Fibroblast of the conjunctiva (primary cell): ENCODE measurements around the gene MATN1.

Source experiments
- DNase-seq: peaks from one replicate; pipeline ENCODE4 v3.0.0-alpha.2; 2010; ENCODE audit warnings: low read depth

The MATN1 gene

GRCh38 chr1:30682396-30683275 lies 40.7 kb downstream of the MATN1 start:
- no peak for DNase-seq

GRCh38 chr1:30681782-30682181 lies 41.6 kb downstream of the MATN1 start:
- no peak for DNase-seq

GRCh38 chr1:30680879-30681278 lies 42.5 kb downstream of the MATN1 start:
- no peak for DNase-seq

GRCh38 chr1:30680429-30680828 lies 43.0 kb downstream of the MATN1 start:
- no peak for DNase-seq

GRCh38 chr1:30679976-30680305 lies 43.4 kb downstream of the MATN1 start:
- DNase-seq = no peak

- no peak for DNase-seq
Measured at GRCh38 chr1:30679201-30679975, 44.0 kb downstream of the MATN1 start.

GRCh38 chr1:30678209-30678608 lies 45.2 kb downstream of the MATN1 start:
- DNase-seq = no peak

- DNase-seq = no peak
Measured at GRCh38 chr1:30677471-30677870, 45.9 kb downstream of the MATN1 start.

GRCh38 chr1:30675761-30676160 lies 47.6 kb downstream of the MATN1 start:
- peak; percentile 80 for DNase-seq

- no peak for DNase-seq
Measured at GRCh38 chr1:30675289-30675688, 48.1 kb downstream of the MATN1 start.

- DNase-seq = no peak
Measured at GRCh38 chr1:30673395-30673794, 50.0 kb downstream of the MATN1 start.

GRCh38 chr1:30672661-30673060 lies 50.7 kb downstream of the MATN1 start:
- DNase-seq = no peak

GRCh38 chr1:30670240-30671060 lies 52.9 kb downstream of the MATN1 start:
- peak; percentile 86 for DNase-seq

- DNase-seq = no peak
Measured at GRCh38 chr1:30668546-30669327, 54.6 kb downstream of the MATN1 start.

- no peak for DNase-seq
Measured at GRCh38 chr1:30668024-30668423, 55.4 kb downstream of the MATN1 start.

GRCh38 chr1:30666756-30667273 lies 56.6 kb downstream of the MATN1 start:
- no peak for DNase-seq

- DNase-seq = no peak
Measured at GRCh38 chr1:30665216-30666010, 58.0 kb downstream of the MATN1 start.

- no peak for DNase-seq
Measured at GRCh38 chr1:30664103-30664755, 59.2 kb downstream of the MATN1 start.

GRCh38 chr1:30663596-30664091 lies 59.7 kb downstream of the MATN1 start:
- no peak for DNase-seq

- DNase-seq = no peak
Measured at GRCh38 chr1:30662291-30662840, 61.0 kb downstream of the MATN1 start.
